ENCODE data around the gene TGFA. TPM values are rescaled to one million over a fixed set of nuclear protein-coding genes. Genes with fewer than 3 reads are reported as not detected.

Gene TGFA
- total RNA-seq, 1 experiment from 2014 or later, result 1.7 TPM

GRCh38 chr2:70471129-70471528 lies 82.5 kb downstream of the TGFA start:
- Histone ChIP-seq H3K4me1 (ENCODE audit: control insufficient read depth, insufficient read depth, low read length) (no peaks in the 10 kb centered on the region), H3K27me3 (ENCODE audit: control insufficient read depth, insufficient read depth, low read length) (peaks cover 6% of the 10 kb centered on the region), H3K4me3 (ENCODE audit: low read depth in 2 of 2, low read length in 2 of 2) (no peak overlapping the region), H3K36me3 (ENCODE audit: control insufficient read depth, insufficient read depth, low read length) (no peaks in the 10 kb centered on the region), H3K9me3 (ENCODE audit: control insufficient read depth, insufficient read depth, low read depth, low read length) (no peaks in the 10 kb centered on the region), H3K27ac (ENCODE audit: low read length) (no peak overlapping the region)
- intact Hi-C loops (cut with micrococcal nuclease; ENCODE audit: unreplicated experiment), result no loop called here
- no peak for ATAC-seq
- no peak for DNase-seq (ENCODE audit: low read depth, low spot score)
- TF ChIP-seq POLR2AphosphoS5 (IDR thresholded peaks at IDR 0.05; ENCODE audit: low read depth, low read length) (no peak), SIN3A (IDR thresholded peaks at IDR 0.05; ENCODE audit: borderline replicate concordance, insufficient read depth, low read depth, low read length) (no peak), REST (IDR thresholded peaks at IDR 0.05; ENCODE audit: insufficient read depth in 1 of 2, low read depth in 2 of 2, low read length in 1 of 2) (no peak), TCF7L2 (IDR thresholded peaks at IDR 0.05; ENCODE audit: low read depth, low read length) (no peak)
- TF ChIP-seq, protein P1, sequence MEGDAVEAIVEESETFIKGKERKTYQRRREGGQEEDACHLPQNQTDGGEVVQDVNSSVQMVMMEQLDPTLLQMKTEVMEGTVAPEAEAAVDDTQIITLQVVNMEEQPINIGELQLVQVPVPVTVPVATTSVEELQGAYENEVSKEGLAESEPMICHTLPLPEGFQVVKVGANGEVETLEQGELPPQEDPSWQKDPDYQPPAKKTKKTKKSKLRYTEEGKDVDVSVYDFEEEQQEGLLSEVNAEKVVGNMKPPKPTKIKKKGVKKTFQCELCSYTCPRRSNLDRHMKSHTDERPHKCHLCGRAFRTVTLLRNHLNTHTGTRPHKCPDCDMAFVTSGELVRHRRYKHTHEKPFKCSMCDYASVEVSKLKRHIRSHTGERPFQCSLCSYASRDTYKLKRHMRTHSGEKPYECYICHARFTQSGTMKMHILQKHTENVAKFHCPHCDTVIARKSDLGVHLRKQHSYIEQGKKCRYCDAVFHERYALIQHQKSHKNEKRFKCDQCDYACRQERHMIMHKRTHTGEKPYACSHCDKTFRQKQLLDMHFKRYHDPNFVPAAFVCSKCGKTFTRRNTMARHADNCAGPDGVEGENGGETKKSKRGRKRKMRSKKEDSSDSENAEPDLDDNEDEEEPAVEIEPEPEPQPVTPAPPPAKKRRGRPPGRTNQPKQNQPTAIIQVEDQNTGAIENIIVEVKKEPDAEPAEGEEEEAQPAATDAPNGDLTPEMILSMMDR (IDR thresholded peaks at IDR 0.05), result no peak
- in situ Hi-C loops (cut with HindIII; ENCODE audit: low pct_unique_long_range_greater_than_20kb, low sequenced_read_pairs), result no loop called here
- no TSS peak for BruUV-seq (replicated peaks)
- POLR2A ChIA-PET, result no interaction called here
- CTCF ChIA-PET, result no interaction called here

GRCh38 chr2:70469961-70470360 lies 83.7 kb downstream of the TGFA start:
- ATAC-seq (no peak), DNase-seq (ENCODE audit: low read depth, low spot score) (no peak)
- Histone ChIP-seq H3K27ac (ENCODE audit: low read length) (no peak overlapping the region), H3K27me3 (ENCODE audit: control insufficient read depth, insufficient read depth, low read length) (peaks cover 6% of the 10 kb centered on the region), H3K4me3 (ENCODE audit: low read depth in 2 of 2, low read length in 2 of 2) (no peak overlapping the region), H3K9me3 (ENCODE audit: control insufficient read depth, insufficient read depth, low read depth, low read length) (no peaks in the 10 kb centered on the region), H3K4me1 (ENCODE audit: control insufficient read depth, insufficient read depth, low read length) (no peaks in the 10 kb centered on the region), H3K36me3 (ENCODE audit: control insufficient read depth, insufficient read depth, low read length) (no peaks in the 10 kb centered on the region)
- BruUV-seq (replicated peaks), result no TSS peak
- intact Hi-C loops (cut with micrococcal nuclease; ENCODE audit: unreplicated experiment), result no loop called here
- ChIA-PET CTCF (no interaction called here), POLR2A (no interaction called here)
- TF ChIP-seq, protein P1 (IDR thresholded peaks at IDR 0.05), result no peak
- TF ChIP-seq POLR2AphosphoS5 (IDR thresholded peaks at IDR 0.05; ENCODE audit: low read depth, low read length), result no peak
- no peak for TF ChIP-seq TCF7L2 (IDR thresholded peaks at IDR 0.05; ENCODE audit: low read depth, low read length)
- in situ Hi-C loops (cut with HindIII; ENCODE audit: low pct_unique_long_range_greater_than_20kb, low sequenced_read_pairs), result no loop called here
